Iris pigment epithelial cell (primary cell): ENCODE measurements around the gene CADPS2.

Experiments
- DNase-seq: peaks from one replicate; pipeline ENCODE4 v3.0.0-alpha.2; 2011; ENCODE audit warnings: low read depth

The CADPS2 gene

GRCh38 chr7:122602800-122603199 is 283.5 kb downstream of the CADPS2 start:
- DNase-seq, result no peak

GRCh38 chr7:122600630-122601029 is 285.6 kb downstream of the CADPS2 start:
- no peak for DNase-seq

- no peak for DNase-seq
Measured at GRCh38 chr7:122600042-122600441, 286.2 kb downstream of the CADPS2 start.

- no peak for DNase-seq
Measured at GRCh38 chr7:122597277-122597676, 289.0 kb downstream of the CADPS2 start.

- no peak for DNase-seq
Measured at GRCh38 chr7:122595885-122596284, 290.4 kb downstream of the CADPS2 start.

- peak; percentile 25 for DNase-seq
Measured at GRCh38 chr7:122588621-122589020, 297.6 kb downstream of the CADPS2 start.

- DNase-seq, result no peak
Measured at GRCh38 chr7:122584676-122585251, 301.5 kb downstream of the CADPS2 start.

GRCh38 chr7:122578350-122578749 is 307.9 kb downstream of the CADPS2 start:
- DNase-seq, result no peak

GRCh38 chr7:122577449-122578003 is 308.7 kb downstream of the CADPS2 start:
- no peak for DNase-seq

GRCh38 chr7:122572706-122573105 is 313.6 kb downstream of the CADPS2 start:
- no peak for DNase-seq

- no peak for DNase-seq
Measured at GRCh38 chr7:122561326-122561725, 324.9 kb downstream of the CADPS2 start.

GRCh38 chr7:122556873-122557542 is 329.3 kb downstream of the CADPS2 start:
- DNase-seq, result no peak

- DNase-seq, result no peak
Measured at GRCh38 chr7:122556219-122556618, 330.0 kb downstream of the CADPS2 start.

GRCh38 chr7:122553761-122554160 is 332.5 kb downstream of the CADPS2 start:
- DNase-seq, result no peak

- DNase-seq, result no peak
Measured at GRCh38 chr7:122552769-122553168, 333.5 kb downstream of the CADPS2 start.

- no peak for DNase-seq
Measured at GRCh38 chr7:122550545-122550944, 335.7 kb downstream of the CADPS2 start.

GRCh38 chr7:122549578-122549977 is 336.7 kb downstream of the CADPS2 start:
- no peak for DNase-seq

GRCh38 chr7:122546496-122546895 is 339.8 kb downstream of the CADPS2 start:
- peak; percentile 14 for DNase-seq

GRCh38 chr7:122544463-122544862 is 341.8 kb downstream of the CADPS2 start:
- DNase-seq, result no peak

- DNase-seq, result peak; percentile 9
Measured at GRCh38 chr7:122543891-122544290, 342.4 kb downstream of the CADPS2 start.

- no peak for DNase-seq
Measured at GRCh38 chr7:122543166-122543565, 343.1 kb downstream of the CADPS2 start.

GRCh38 chr7:122535086-122535485 is 351.2 kb downstream of the CADPS2 start:
- DNase-seq, result peak; percentile 51

- peak; percentile 12 for DNase-seq
Measured at GRCh38 chr7:122532406-122533269, 353.6 kb downstream of the CADPS2 start.
